ENCODE data around the gene SPOCK1. TPM values are rescaled to one million over a fixed set of nuclear protein-coding genes. Genes with fewer than 3 reads are reported as not detected.
"Not testable (repeated sequence)": the region's sequence is repeated elsewhere in the genome, so short reads cannot be mapped to it uniquely, and the experiment has no call there.

Gene SPOCK1
- polyA plus RNA-seq (2013, experiment 1 of 2), result 0.29 TPM
- 0.22 TPM for polyA plus RNA-seq (2013, experiment 2 of 2)

GRCh38 chr5:137498736-137499505, at the start of gene SPOCK1:
TSS of gene SPOCK1 (minus strand) at chr5:137499326.
- Histone ChIP-seq H3K18ac (ENCODE audit: low read depth in 1 of 2, low read length in 2 of 2) (no peak within 1 kb of the TSS), H2AK5ac (ENCODE audit: low read length, severe bottlenecking) (no peak within 1 kb of the TSS), H3K27ac (ENCODE audit: low read length, poor library complexity, severe bottlenecking) (no peak within 1 kb of the TSS), H3K36me3 (ENCODE audit: control insufficient read depth in 1 of 2, insufficient read depth in 2 of 2, low read depth in 1 of 2, low read length in 2 of 2) (no peaks in the 10 kb centered on the region), H3K27me3 (ENCODE audit: control insufficient read depth in 1 of 2, insufficient read depth in 1 of 2, low read length in 2 of 2) (peaks cover 5 to 39% of the 10 kb centered on the region in 2 experiments), H3K9me3 (ENCODE audit: control insufficient read depth, low read length) (no peaks in the 10 kb centered on the region), H3K4ac (ENCODE audit: low read depth in 1 of 2, low read length in 2 of 2) (no peak within 1 kb of the TSS), H2BK120ac (ENCODE audit: low read depth, low read length) (no peak within 1 kb of the TSS), H3K79me1 (replicated peaks; ENCODE audit: low read length, poor library complexity, severe bottlenecking) (no peaks in the 10 kb centered on the region), H3K4me2 (ENCODE audit: low read length, poor library complexity, severe bottlenecking) (peak within 1 kb of the TSS; percentile 94), H3K23ac (ENCODE audit: low read length in 2 of 2) (no peak within 1 kb of the TSS), H3K9ac (ENCODE audit: low read length) (peak within 1 kb of the TSS; percentile 87), H3K14ac (ENCODE audit: low read length in 2 of 2) (no peak within 1 kb of the TSS), H4K91ac (ENCODE audit: low read length) (no peak within 1 kb of the TSS), H2AFZ (ENCODE audit: low read depth, low read length) (peak within 1 kb of the TSS; percentile 14), H2BK12ac (ENCODE audit: low read length in 2 of 2) (no peak within 1 kb of the TSS), H3K4me1 (ENCODE audit: control insufficient read depth, insufficient read depth, low read depth, low read length) (peaks cover 12% of the 10 kb centered on the region), H3K4me3 (ENCODE audit: insufficient read depth in 1 of 2, low read depth in 1 of 2, low read length in 2 of 2) (peak within 1 kb of the TSS; percentile 40 to 93), H4K8ac (ENCODE audit: low read length) (no peak within 1 kb of the TSS), H2BK5ac (ENCODE audit: low read depth, low read length, poor library complexity, severe bottlenecking) (no peak within 1 kb of the TSS), H2BK15ac (ENCODE audit: low read depth, poor library complexity, severe bottlenecking) (no peak within 1 kb of the TSS)
- DNase-seq, result peak; percentile 59
- WGBS, result 3% methylated on average over 54 of the region's 78 CpGs

- H4K91ac ChIP-seq (ENCODE audit: low read length), result no peak overlapping the region
- H3K9me3 ChIP-seq (ENCODE audit: control insufficient read depth, low read length), result no peaks in the 10 kb centered on the region
- H2BK120ac ChIP-seq (ENCODE audit: low read depth, low read length), result no peak overlapping the region
- no peak overlapping the region for H2AFZ ChIP-seq (ENCODE audit: low read depth, low read length)
- H3K4me2 ChIP-seq (ENCODE audit: low read length, poor library complexity, severe bottlenecking), result no peak overlapping the region
- no peak overlapping the region for H4K8ac ChIP-seq (ENCODE audit: low read length)
- no peak overlapping the region for H3K27ac ChIP-seq (ENCODE audit: low read length, poor library complexity, severe bottlenecking)
- no peak overlapping the region for H2AK5ac ChIP-seq (ENCODE audit: low read length, severe bottlenecking)
- H3K4me3 ChIP-seq (ENCODE audit: insufficient read depth in 1 of 2, low read depth in 1 of 2, low read length in 2 of 2), result no peak overlapping the region
- H2BK12ac ChIP-seq (ENCODE audit: low read length in 2 of 2), result no peak overlapping the region
- no peak overlapping the region for H2BK15ac ChIP-seq (ENCODE audit: low read depth, poor library complexity, severe bottlenecking)
- no peak overlapping the region for H3K23ac ChIP-seq (ENCODE audit: low read length in 2 of 2)
- no peaks in the 10 kb centered on the region for H3K79me1 ChIP-seq (replicated peaks; ENCODE audit: low read length, poor library complexity, severe bottlenecking)
- H3K36me3 ChIP-seq (ENCODE audit: control insufficient read depth in 1 of 2, insufficient read depth in 2 of 2, low read depth in 1 of 2, low read length in 2 of 2), result no peaks in the 10 kb centered on the region
- no peak overlapping the region for H2BK5ac ChIP-seq (ENCODE audit: low read depth, low read length, poor library complexity, severe bottlenecking)
- no peak overlapping the region for H3K18ac ChIP-seq (ENCODE audit: low read depth in 1 of 2, low read length in 2 of 2)
- 79% methylated on average over 4 of the region's 4 CpGs for WGBS
- H3K27me3 ChIP-seq (ENCODE audit: control insufficient read depth in 1 of 2, insufficient read depth in 1 of 2, low read length in 2 of 2), result peaks cover 5 to 9% of the 10 kb centered on the region in 2 experiments
- no peak overlapping the region for H3K9ac ChIP-seq (ENCODE audit: low read length)
- H3K4ac ChIP-seq (ENCODE audit: low read depth in 1 of 2, low read length in 2 of 2), result no peak overlapping the region
- H3K4me1 ChIP-seq (ENCODE audit: control insufficient read depth, insufficient read depth, low read depth, low read length), result no peaks in the 10 kb centered on the region
- no peak overlapping the region for H3K14ac ChIP-seq (ENCODE audit: low read length in 2 of 2)
- DNase-seq, result no peak
Measured at GRCh38 chr5:137545956-137546355, 46.8 kb upstream of the SPOCK1 start.

- H2AFZ ChIP-seq (ENCODE audit: low read depth, low read length); H3K79me1 ChIP-seq (replicated peaks; ENCODE audit: low read length, poor library complexity, severe bottlenecking); H3K23ac ChIP-seq (ENCODE audit: low read length in 2 of 2); H3K4me2 ChIP-seq (ENCODE audit: low read length, poor library complexity, severe bottlenecking); H2BK12ac ChIP-seq (ENCODE audit: low read length in 2 of 2); H3K4me3 ChIP-seq (ENCODE audit: insufficient read depth in 1 of 2, low read depth in 1 of 2, low read length in 2 of 2); H3K36me3 ChIP-seq (ENCODE audit: control insufficient read depth in 1 of 2, insufficient read depth in 2 of 2, low read depth in 1 of 2, low read length in 2 of 2); H4K91ac ChIP-seq (ENCODE audit: low read length); H4K8ac ChIP-seq (ENCODE audit: low read length); H3K27ac ChIP-seq (ENCODE audit: low read length, poor library complexity, severe bottlenecking); DNase-seq; H2AK5ac ChIP-seq (ENCODE audit: low read length, severe bottlenecking); H3K4ac ChIP-seq (ENCODE audit: low read depth in 1 of 2, low read length in 2 of 2); H3K4me1 ChIP-seq (ENCODE audit: control insufficient read depth, insufficient read depth, low read depth, low read length); H3K14ac ChIP-seq (ENCODE audit: low read length in 2 of 2); H2BK120ac ChIP-seq (ENCODE audit: low read depth, low read length); H2BK5ac ChIP-seq (ENCODE audit: low read depth, low read length, poor library complexity, severe bottlenecking); H3K9ac ChIP-seq (ENCODE audit: low read length); H2BK15ac ChIP-seq (ENCODE audit: low read depth, poor library complexity, severe bottlenecking); H3K18ac ChIP-seq (ENCODE audit: low read depth in 1 of 2, low read length in 2 of 2): not testable (repeated sequence)
- peaks cover 0 to 26% of the 10 kb centered on the region in 2 experiments for H3K27me3 ChIP-seq (ENCODE audit: control insufficient read depth in 1 of 2, insufficient read depth in 1 of 2, low read length in 2 of 2)
- 56% methylated on average over 2 of the region's 2 CpGs for WGBS
- peaks cover 15% of the 10 kb centered on the region for H3K9me3 ChIP-seq (ENCODE audit: control insufficient read depth, low read length)
Measured at GRCh38 chr5:137535449-137535848, 36.3 kb upstream of the SPOCK1 start.

GRCh38 chr5:137533963-137534362, 34.8 kb upstream of the SPOCK1 start:
- Histone ChIP-seq H3K9ac (ENCODE audit: low read length) (no peak overlapping the region), H3K27me3 (ENCODE audit: control insufficient read depth in 1 of 2, insufficient read depth in 1 of 2, low read length in 2 of 2) (peaks cover 0 to 26% of the 10 kb centered on the region in 2 experiments)

More at GRCh38 chr5:137533963-137534362, 34.8 kb upstream of the SPOCK1 start:
- no peak for DNase-seq
- Histone ChIP-seq H3K18ac (ENCODE audit: low read depth in 1 of 2, low read length in 2 of 2) (no peak overlapping the region), H2AFZ (ENCODE audit: low read depth, low read length) (no peak overlapping the region), H3K27ac (ENCODE audit: low read length, poor library complexity, severe bottlenecking) (no peak overlapping the region), H3K4me1 (ENCODE audit: control insufficient read depth, insufficient read depth, low read depth, low read length) (no peaks in the 10 kb centered on the region), H3K4me2 (ENCODE audit: low read length, poor library complexity, severe bottlenecking) (no peak overlapping the region), H2BK120ac (ENCODE audit: low read depth, low read length) (no peak overlapping the region), H3K4ac (ENCODE audit: low read depth in 1 of 2, low read length in 2 of 2) (no peak overlapping the region), H4K8ac (ENCODE audit: low read length) (no peak overlapping the region), H3K4me3 (ENCODE audit: insufficient read depth in 1 of 2, low read depth in 1 of 2, low read length in 2 of 2) (no peak overlapping the region), H2BK5ac (ENCODE audit: low read depth, low read length, poor library complexity, severe bottlenecking) (no peak overlapping the region), H3K36me3 (ENCODE audit: control insufficient read depth in 1 of 2, insufficient read depth in 2 of 2, low read depth in 1 of 2, low read length in 2 of 2) (no peaks in the 10 kb centered on the region), H3K14ac (ENCODE audit: low read length in 2 of 2) (no peak overlapping the region), H2BK15ac (ENCODE audit: low read depth, poor library complexity, severe bottlenecking) (no peak overlapping the region), H2AK5ac (ENCODE audit: low read length, severe bottlenecking) (no peak overlapping the region), H3K23ac (ENCODE audit: low read length in 2 of 2) (no peak overlapping the region), H2BK12ac (ENCODE audit: low read length in 2 of 2) (no peak overlapping the region), H3K9me3 (ENCODE audit: control insufficient read depth, low read length) (peaks cover 15% of the 10 kb centered on the region), H3K79me1 (replicated peaks; ENCODE audit: low read length, poor library complexity, severe bottlenecking) (no peaks in the 10 kb centered on the region), H4K91ac (ENCODE audit: low read length) (no peak overlapping the region)
- WGBS, result 75% methylated on average over 4 of the region's 5 CpGs
